HG02678 (cell line): ENCODE measurements around the gene MADD.
A peak's percentile ranks its signal among the peaks of the same experiment; 100 is the strongest.

Source experiments
- ATAC-seq: cut with Tn5 transposase; IDR thresholded peaks from one replicate; pipeline ENCODE4 v1.9.1; 2021; ENCODE audit warnings: mild to moderate bottlenecking, moderate library complexity; ENCODE audit not compliant: unreplicated experiment

Gene MADD

GRCh38 chr11:47355283-47356128, 85.6 kb downstream of the MADD start:
- no peak for ATAC-seq

GRCh38 chr11:47356129-47356997, 86.4 kb downstream of the MADD start:
- no peak for ATAC-seq

GRCh38 chr11:47356998-47357329, 87.0 kb downstream of the MADD start:
- ATAC-seq = no peak

- ATAC-seq = no peak
Observed at GRCh38 chr11:47357985-47358730, 88.2 kb downstream of the MADD start.

GRCh38 chr11:47358731-47359051, 88.8 kb downstream of the MADD start:
- ATAC-seq = no peak

- no peak for ATAC-seq
Observed at GRCh38 chr11:47359162-47359561, 89.2 kb downstream of the MADD start.

- ATAC-seq = no peak
Observed at GRCh38 chr11:47359586-47359985, 89.7 kb downstream of the MADD start.

- ATAC-seq = no peak
Observed at GRCh38 chr11:47360341-47360740, 90.4 kb downstream of the MADD start.

- ATAC-seq = no peak
Observed at GRCh38 chr11:47361419-47361818, 91.5 kb downstream of the MADD start.

- no peak for ATAC-seq
Observed at GRCh38 chr11:47366020-47366490, 96.1 kb downstream of the MADD start.

GRCh38 chr11:47369676-47370075, 99.7 kb downstream of the MADD start:
- ATAC-seq = no peak

GRCh38 chr11:47372422-47372821, 102.5 kb downstream of the MADD start:
- ATAC-seq = no peak

- ATAC-seq = no peak
Observed at GRCh38 chr11:47373876-47374719, 104.2 kb downstream of the MADD start.

GRCh38 chr11:47374720-47375019, 104.7 kb downstream of the MADD start:
- ATAC-seq = no peak

- no peak for ATAC-seq
Observed at GRCh38 chr11:47375020-47375419, 105.1 kb downstream of the MADD start.

- no peak for ATAC-seq
Observed at GRCh38 chr11:47375546-47376085, 105.7 kb downstream of the MADD start.

- no peak for ATAC-seq
Observed at GRCh38 chr11:47376107-47376524, 106.2 kb downstream of the MADD start.

GRCh38 chr11:47376525-47377371, 106.8 kb downstream of the MADD start:
- peak; percentile 36 for ATAC-seq

- no peak for ATAC-seq
Observed at GRCh38 chr11:47377571-47378009, 107.7 kb downstream of the MADD start.
